Nephron progenitor cell (in vitro differentiated cells): ENCODE results near the gene TARDBP.

ENCODE experiments used
- DNase-seq: peaks from one replicate; pipeline ENCODE4 v3.0.0; 2021
- H3K27ac Mint-ChIP-seq: 2 replicates; pipeline ENCODE4 v1.8.0; 2021; ENCODE audit warnings: mild to moderate bottlenecking, moderate library complexity, mixed read lengths
- H3K27me3 Mint-ChIP-seq: 2 replicates; pipeline ENCODE4 v1.8.0; 2021; ENCODE audit warnings: mild to moderate bottlenecking, low read depth, mixed read lengths; ENCODE audit not compliant: poor library complexity
- H3K36me3 Mint-ChIP-seq: 2 replicates; pipeline ENCODE4 v1.8.0; 2021; ENCODE audit warnings: low read depth, mixed read lengths
- H3K4me1 Mint-ChIP-seq: 2 replicates; pipeline ENCODE4 v1.8.0; 2021; ENCODE audit warnings: mixed read lengths
- H3K4me3 Mint-ChIP-seq: 2 replicates; pipeline ENCODE4 v1.8.0; 2021; ENCODE audit warnings: mild to moderate bottlenecking, moderate library complexity, mixed read lengths
- H3K9me3 Mint-ChIP-seq: 2 replicates; pipeline ENCODE4 v1.8.0; 2021; ENCODE audit warnings: mild to moderate bottlenecking, moderate library complexity, mixed read lengths
- TF ChIP-seq, protein P1 (sequence below): fragments of 200-600 bp; sonication (generic); IDR thresholded peaks from 2 replicates; pipeline ENCODE4 v1.5.0; 2021; ENCODE audit warnings: antibody characterized with exemption

TARDBP gene

DNA sequence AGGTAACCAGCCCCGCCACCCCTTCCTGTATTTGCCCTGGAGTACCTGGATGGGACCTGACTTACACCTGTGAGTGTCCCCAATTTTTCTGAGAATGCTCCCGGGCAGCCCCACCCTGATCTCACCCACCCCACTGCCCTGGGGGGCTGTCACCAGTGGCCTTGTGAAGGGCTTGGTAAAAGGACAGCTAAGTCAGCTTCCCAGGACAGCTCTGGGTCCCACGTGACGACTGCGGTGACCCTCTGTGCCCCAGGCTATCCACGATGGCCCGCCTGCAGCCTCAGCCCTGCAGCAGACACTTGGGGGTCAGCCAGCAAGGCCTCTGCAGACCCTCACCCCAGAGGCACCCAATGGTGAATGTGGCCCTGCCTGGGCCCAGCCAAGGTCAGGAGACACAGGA lies 41.7 kb downstream of the TARDBP start:
- peaks cover 15% of the 10 kb centered on the region for H3K36me3 Mint-ChIP-seq

DNA sequence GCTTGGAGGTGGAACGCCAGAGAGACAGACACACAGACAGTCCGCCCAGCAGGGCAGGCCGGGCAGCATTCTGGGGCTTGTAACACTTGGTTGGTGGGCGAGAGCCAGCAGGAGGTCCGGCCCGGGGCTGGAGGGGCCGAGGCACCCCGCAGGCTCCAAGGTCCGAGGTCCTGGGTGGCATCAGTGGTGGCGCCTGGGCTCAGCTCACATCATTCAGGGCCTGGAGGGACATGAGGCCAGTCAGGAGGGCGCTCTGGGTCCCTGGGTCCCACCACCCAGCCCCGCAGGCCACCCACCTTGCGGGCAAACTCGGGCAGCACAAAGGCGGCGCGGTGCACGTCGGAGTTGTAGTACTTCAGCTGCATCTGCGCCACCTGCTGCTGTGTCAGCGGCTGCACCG lies 42.2 kb downstream of the TARDBP start:
- TF ChIP-seq, protein P1, sequence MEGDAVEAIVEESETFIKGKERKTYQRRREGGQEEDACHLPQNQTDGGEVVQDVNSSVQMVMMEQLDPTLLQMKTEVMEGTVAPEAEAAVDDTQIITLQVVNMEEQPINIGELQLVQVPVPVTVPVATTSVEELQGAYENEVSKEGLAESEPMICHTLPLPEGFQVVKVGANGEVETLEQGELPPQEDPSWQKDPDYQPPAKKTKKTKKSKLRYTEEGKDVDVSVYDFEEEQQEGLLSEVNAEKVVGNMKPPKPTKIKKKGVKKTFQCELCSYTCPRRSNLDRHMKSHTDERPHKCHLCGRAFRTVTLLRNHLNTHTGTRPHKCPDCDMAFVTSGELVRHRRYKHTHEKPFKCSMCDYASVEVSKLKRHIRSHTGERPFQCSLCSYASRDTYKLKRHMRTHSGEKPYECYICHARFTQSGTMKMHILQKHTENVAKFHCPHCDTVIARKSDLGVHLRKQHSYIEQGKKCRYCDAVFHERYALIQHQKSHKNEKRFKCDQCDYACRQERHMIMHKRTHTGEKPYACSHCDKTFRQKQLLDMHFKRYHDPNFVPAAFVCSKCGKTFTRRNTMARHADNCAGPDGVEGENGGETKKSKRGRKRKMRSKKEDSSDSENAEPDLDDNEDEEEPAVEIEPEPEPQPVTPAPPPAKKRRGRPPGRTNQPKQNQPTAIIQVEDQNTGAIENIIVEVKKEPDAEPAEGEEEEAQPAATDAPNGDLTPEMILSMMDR: no peak

More for the DNA sequence above, 41.7 kb downstream of the TARDBP start:
- TF ChIP-seq, protein P1: no peak
- H3K4me1 Mint-ChIP-seq: peaks cover 6% of the 10 kb centered on the region
- no peaks in the 10 kb centered on the region for H3K9me3 Mint-ChIP-seq
- no peak overlapping the region for H3K27ac Mint-ChIP-seq
- H3K27me3 Mint-ChIP-seq: no peaks in the 10 kb centered on the region
- DNase-seq: no peak
- H3K4me3 Mint-ChIP-seq: no peak overlapping the region

DNA sequence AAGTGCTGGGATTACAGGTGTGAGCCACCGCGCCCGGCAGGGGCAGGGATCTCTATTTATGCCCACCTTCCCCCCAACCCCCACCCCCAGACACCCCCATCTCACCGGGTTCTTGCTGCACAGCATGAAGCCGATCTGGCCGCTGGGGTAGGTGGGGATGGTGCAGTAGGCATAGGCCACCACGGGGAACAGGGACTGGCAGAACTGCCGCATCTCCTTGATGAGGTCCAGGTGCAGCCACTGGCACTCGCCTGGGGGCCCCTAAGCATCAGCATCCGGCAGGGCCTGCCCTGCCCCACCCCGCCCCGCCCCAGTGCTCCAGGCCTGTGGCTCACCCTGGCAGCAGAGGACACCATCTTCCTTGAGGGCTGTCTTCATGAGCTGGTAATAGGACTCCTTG lies 43.2 kb downstream of the TARDBP start:
- H3K4me1 Mint-ChIP-seq: peaks cover 13% of the 10 kb centered on the region
- H3K27ac Mint-ChIP-seq: no peak overlapping the region
- H3K4me3 Mint-ChIP-seq: no peak overlapping the region
- H3K9me3 Mint-ChIP-seq: no peaks in the 10 kb centered on the region
- H3K27me3 Mint-ChIP-seq: no peaks in the 10 kb centered on the region
- H3K36me3 Mint-ChIP-seq: peaks cover 15% of the 10 kb centered on the region
- DNase-seq: no peak
- TF ChIP-seq, protein P1: no peak

More for the DNA sequence above, 42.2 kb downstream of the TARDBP start:
- Mint-ChIP-seq H3K4me3 (no peak overlapping the region), H3K27me3 (no peaks in the 10 kb centered on the region), H3K36me3 (peaks cover 15% of the 10 kb centered on the region), H3K9me3 (no peaks in the 10 kb centered on the region), H3K4me1 (peaks cover 8% of the 10 kb centered on the region), H3K27ac (no peak overlapping the region)
- DNase-seq: no peak

DNA sequence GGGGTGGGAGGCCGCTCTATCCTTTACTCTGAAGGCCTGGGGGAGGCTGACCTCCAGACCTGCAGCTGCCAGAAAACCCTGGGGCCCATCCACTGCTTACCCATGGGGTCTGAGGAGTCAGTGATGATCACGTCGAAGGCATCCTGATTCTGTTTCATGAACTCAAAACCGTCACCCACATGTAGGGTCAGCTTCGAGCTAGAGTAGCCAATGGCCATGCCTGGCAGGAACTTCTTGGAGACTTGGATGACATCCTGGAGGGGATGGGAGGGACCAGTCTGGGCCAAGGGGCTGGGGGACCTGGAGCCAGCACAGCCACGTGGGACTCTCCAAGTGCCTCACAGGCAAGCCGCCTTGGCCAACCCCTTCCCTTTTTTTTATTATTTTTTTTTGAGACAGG lies 44.0 kb downstream of the TARDBP start:
- H3K27ac Mint-ChIP-seq: no peak overlapping the region
- DNase-seq: no peak
- no peak overlapping the region for H3K4me3 Mint-ChIP-seq
- no peaks in the 10 kb centered on the region for H3K9me3 Mint-ChIP-seq
- no peaks in the 10 kb centered on the region for H3K27me3 Mint-ChIP-seq
- TF ChIP-seq, protein P1: no peak
- H3K36me3 Mint-ChIP-seq: peaks cover 15% of the 10 kb centered on the region
- peaks cover 18% of the 10 kb centered on the region for H3K4me1 Mint-ChIP-seq

DNA sequence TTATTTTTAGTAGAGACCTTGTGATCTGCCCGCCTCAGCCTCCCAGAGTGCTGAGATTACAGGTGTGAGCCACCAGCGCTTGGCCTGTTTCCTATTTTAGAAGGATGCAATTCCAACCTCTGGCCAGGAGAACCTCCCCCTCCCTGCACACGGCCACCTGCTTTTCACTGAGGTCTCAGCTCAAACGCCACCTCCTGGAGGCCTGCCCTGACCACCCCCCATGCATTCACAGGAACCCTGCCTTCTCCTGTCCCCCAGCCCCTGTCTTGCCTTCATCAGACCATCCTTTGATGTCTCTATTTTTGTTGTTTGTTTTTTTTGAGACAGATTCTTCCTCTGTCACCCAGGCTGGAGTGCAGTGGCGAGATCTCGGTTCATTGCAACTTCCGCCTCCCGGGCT lies 45.0 kb downstream of the TARDBP start:
- H3K27ac Mint-ChIP-seq: peak overlapping the region; percentile 80
- H3K27me3 Mint-ChIP-seq: no peaks in the 10 kb centered on the region
- peaks cover 19% of the 10 kb centered on the region for H3K36me3 Mint-ChIP-seq
- TF ChIP-seq, protein P1: no peak
- no peak for DNase-seq
- H3K9me3 Mint-ChIP-seq: no peaks in the 10 kb centered on the region
- H3K4me3 Mint-ChIP-seq: no peak overlapping the region
- H3K4me1 Mint-ChIP-seq: peaks cover 27% of the 10 kb centered on the region

DNA sequence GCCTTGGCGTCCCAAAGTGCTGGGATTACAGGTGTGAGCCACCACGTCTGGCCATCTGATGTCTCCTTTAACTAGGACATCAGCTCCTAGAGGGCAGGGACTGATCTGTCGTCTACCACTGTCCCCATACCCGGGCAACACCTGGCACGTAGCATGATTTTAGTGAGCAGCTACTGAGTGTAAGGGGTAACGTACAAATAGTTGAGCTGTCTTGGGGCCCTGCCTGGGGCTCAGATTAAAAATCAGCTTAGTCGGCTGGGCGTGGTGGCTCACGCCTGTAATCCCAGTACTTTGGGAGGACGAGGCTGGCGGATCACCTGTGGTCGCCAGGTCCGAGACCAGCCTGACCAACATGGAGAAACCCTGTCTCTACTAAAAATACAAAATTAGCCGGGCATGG lies 45.6 kb downstream of the TARDBP start:
- TF ChIP-seq, protein P1: no peak
- Mint-ChIP-seq H3K4me3 (peak overlapping the region; percentile 96), H3K9me3 (no peaks in the 10 kb centered on the region), H3K27ac (no peak overlapping the region), H3K4me1 (peaks cover 31% of the 10 kb centered on the region), H3K36me3 (peaks cover 19% of the 10 kb centered on the region), H3K27me3 (no peaks in the 10 kb centered on the region)
- no peak for DNase-seq
